SK-N-SH (cell line): ENCODE results near the gene SP6. TPM values are rescaled to one million over a fixed set of nuclear protein-coding genes. Genes with fewer than 3 reads are reported as not detected.

Experiments used
- CTCF ChIA-PET: fragments of 300-600, 350-600 bp; formaldehyde crosslinking; extraction: SDS; loops from one replicate; lab custom pipeline; 2021; lab: Yijun Ruan, JAX
- POLR2A ChIA-PET: fragments of 350-600 bp; sonication (Branson Sonifier 250); formaldehyde crosslinking; extraction: SDS; loops from one replicate; lab custom pipeline; 2020; ENCODE audit warnings: antibody characterized with exemption, inconsistent platforms; lab: Yijun Ruan, JAX
- DNase-seq: peaks from one replicate; pipeline ENCODE4 v3.0.0; 2012
- H2AFZ ChIP-seq: fragments of 200-600 bp; sonication (generic); 2 replicates; pipeline ENCODE4 v1.8.1; 2016; ENCODE audit warnings: antibody characterized with exemption, mild to moderate bottlenecking, low read depth
- H3F3A ChIP-seq: fragments of 200-600 bp; sonication (generic); replicated peaks from 2 replicates; pipeline ENCODE3; 2016; ENCODE audit warnings: antibody characterized with exemption, mild to moderate bottlenecking; ENCODE audit not compliant: insufficient read depth
- H3K27ac ChIP-seq, 2 experiments: fragments of 200-500 bp in 1 of 2; fragments of 200-600 bp in 1 of 2; sonication (Bioruptor generic) in 1 of 2; sonication (generic), shearing (Covaris generic) in 1 of 2; 2 replicates each; pipeline versions ENCODE4 v1.5.1 to v1.6.1; 2014 to 2016; ENCODE audit warnings: low read depth in 2 of 2, inconsistent platforms in 1 of 2, low read length in 1 of 2, mild to moderate bottlenecking in 1 of 2, mixed read lengths in 1 of 2
- H3K27me3 ChIP-seq: fragments of 200-600 bp; sonication (generic), shearing (Covaris generic); 2 replicates; pipeline ENCODE4 v1.6.1; 2016; ENCODE audit warnings: mixed run types; ENCODE audit not compliant: insufficient read depth
- H3K36me3 ChIP-seq, 2 experiments: fragments of 200-500 bp in 1 of 2; fragments of 200-600 bp in 1 of 2; sonication (Bioruptor generic) in 1 of 2; sonication (generic) in 1 of 2; replicated peaks in 1 of 2; 2 replicates each; pipeline versions ENCODE3 to v1.5.1; 2014 to 2016; ENCODE audit warnings: low read length in 1 of 2, mild to moderate bottlenecking in 1 of 2; ENCODE audit not compliant: insufficient read depth in 2 of 2, control insufficient read depth in 1 of 2
- H3K4me1 ChIP-seq, 2 experiments: fragments of 200-500 bp in 1 of 2; fragments of 200-600 bp in 1 of 2; sonication (Bioruptor generic) in 1 of 2; sonication (generic), shearing (Covaris generic) in 1 of 2; 2 replicates each; pipeline versions ENCODE4 v1.5.1 to v1.6.1; 2014 to 2016; ENCODE audit warnings: low read depth in 1 of 2, low read length in 1 of 2, mixed run types in 1 of 2; ENCODE audit not compliant: insufficient read depth in 2 of 2, control insufficient read depth in 1 of 2
- H3K4me2 ChIP-seq: fragments of 200-600 bp; sonication (generic), shearing (Covaris generic); 2 replicates; pipeline ENCODE4 v1.6.1; 2017; ENCODE audit warnings: mixed run types
- H3K4me3 ChIP-seq, 2 experiments: fragments of 200-500 bp in 1 of 2; fragments of 200-600 bp in 1 of 2; sonication (Bioruptor generic) in 1 of 2; sonication (generic), shearing (Covaris generic) in 1 of 2; 2 replicates each; pipeline versions ENCODE4 v1.5.1 to v1.8.1; 2014 to 2016; ENCODE audit warnings: low read depth in 2 of 2, inconsistent platforms in 1 of 2, low read length in 1 of 2, mild to moderate bottlenecking in 1 of 2, mixed read lengths in 1 of 2, moderate library complexity in 1 of 2
- H3K79me2 ChIP-seq: fragments of 200-600 bp; sonication (generic); 2 replicates; pipeline ENCODE4 v1.8.1; 2017; ENCODE audit warnings: mild to moderate bottlenecking; ENCODE audit not compliant: insufficient read depth
- H3K9ac ChIP-seq: fragments of 200-600 bp; sonication (generic); 2 replicates; pipeline ENCODE4 v1.6.1; 2017; ENCODE audit warnings: mixed run types
- H3K9me2 ChIP-seq: fragments of 200-600 bp; sonication (generic); 2 replicates; pipeline ENCODE4 v1.6.1; 2017; ENCODE audit warnings: mixed run types
- H3K9me3 ChIP-seq: fragments of 200-600 bp; sonication (generic); 2 replicates; pipeline ENCODE4 v1.6.1; 2017; ENCODE audit warnings: mixed run types, mild to moderate bottlenecking, moderate library complexity
- H4K20me1 ChIP-seq: fragments of 200-600 bp; sonication (generic); 2 replicates; pipeline ENCODE4 v1.6.1; 2017; ENCODE audit warnings: mild to moderate bottlenecking, mixed run types; ENCODE audit not compliant: insufficient read depth
- CHD2 ChIP-seq: fragments of 150-350 bp; IDR thresholded peaks from 2 replicates; pipeline ENCODE4 v1.6.1; 2018; ENCODE audit warnings: low read length; ENCODE audit not compliant: partially characterized antibody
- FOSL2 ChIP-seq: IDR thresholded peaks from 2 replicates; pipeline ENCODE4 v1.4.0; 2012; ENCODE audit warnings: low read depth, mild to moderate bottlenecking, moderate library complexity, borderline replicate concordance
- FOXJ3 ChIP-seq: sonication (generic); formaldehyde crosslinking; IDR thresholded peaks from 2 replicates; pipeline ENCODE4 v1.5.1; 2020; ENCODE audit warnings: mild to moderate bottlenecking, missing genetic modification reagents
- MEF2A ChIP-seq: IDR thresholded peaks from 2 replicates; pipeline ENCODE4 v1.4.0; 2012; ENCODE audit warnings: low read depth, borderline replicate concordance
- MXI1 ChIP-seq: IDR thresholded peaks from 2 replicates; pipeline ENCODE4 v1.6.1; 2012; ENCODE audit warnings: mild to moderate bottlenecking, low read depth, low read length, improper control_type of control experiment
- NRF1 ChIP-seq: IDR thresholded peaks from 2 replicates; pipeline ENCODE4 v1.6.1; 2012; ENCODE audit warnings: low read depth, mild to moderate bottlenecking, low read length
- RXRA ChIP-seq: IDR thresholded peaks from 2 replicates; pipeline ENCODE4 v1.4.0; 2012; ENCODE audit warnings: low read depth, mild to moderate bottlenecking, borderline replicate concordance
- TCF12 ChIP-seq: IDR thresholded peaks from 2 replicates; pipeline ENCODE4 v1.4.0; 2012
- YY1 ChIP-seq: IDR thresholded peaks from 2 replicates; pipeline ENCODE4 v1.4.0; 2012; ENCODE audit warnings: low read depth, mild to moderate bottlenecking
- WGBS: methylation state at CpG from one replicate; pipeline ENCODE4 v1.1.6; 2017; ENCODE audit warnings: low lambda C conversion rate; 5-methylcytosine and 5-hydroxymethylcytosine counted together
- polyA plus RNA-seq, 3 experiments: library from polyadenylated mRNA; depleted of rRNA; stranded (reverse); fragments of >200 nt; gene quantifications; 2 replicates each; pipeline ENCODE4 v1.2.3, GENCODE V29; 2012
- TF ChIP-seq, protein P1 (sequence below): fragments of 150-350 bp; IDR thresholded peaks from 2 replicates; pipeline ENCODE4 v1.6.1; 2016; ENCODE audit warnings: mild to moderate bottlenecking, low read depth, low read length
- TF ChIP-seq, protein P2 (sequence below): IDR thresholded peaks from 2 replicates; pipeline ENCODE4; 2012
- TF ChIP-seq, protein P3 (sequence below): fragments of 150-350 bp; IDR thresholded peaks from 2 replicates; pipeline ENCODE4 v1.6.1; 2017; ENCODE audit warnings: antibody characterized with exemption, low read length, low read depth, borderline replicate concordance
- TF ChIP-seq, protein P4 (sequence below): IDR thresholded peaks from 2 replicates; pipeline ENCODE4 v1.4.0; 2012; ENCODE audit warnings: low read depth
- TF ChIP-seq, protein P5 (sequence below): IDR thresholded peaks from 2 replicates; pipeline ENCODE4 v1.4.0; 2012; ENCODE audit warnings: low read depth, borderline replicate concordance

The SP6 gene
- polyA plus RNA-seq, 1 of the 3 experiments (the other 2 are of a cell fraction): 0.03 TPM

DNA sequence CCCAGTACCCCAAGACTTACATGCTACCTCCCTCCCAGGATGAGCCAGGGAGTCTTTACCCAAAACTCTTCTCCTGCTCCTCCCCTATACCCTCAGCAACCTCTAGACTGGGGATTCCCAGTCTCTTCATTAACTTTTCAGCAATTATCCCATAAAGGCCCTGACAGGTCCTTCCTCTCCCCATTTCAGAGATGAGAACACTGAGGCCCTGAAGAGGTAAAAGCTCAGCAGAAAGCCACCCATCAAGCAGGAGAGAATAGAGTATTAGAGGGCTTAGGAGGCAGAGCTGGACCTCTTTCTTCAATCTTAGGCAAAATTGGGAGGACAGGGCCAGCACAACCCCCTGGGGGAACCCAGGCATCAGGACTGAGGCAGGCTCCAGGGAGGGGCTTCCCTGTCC, 5.9 kb upstream of the SP6 start:
- Histone ChIP-seq H3K4me3 (no peak overlapping the region), H3K27ac (no peak overlapping the region), H3K36me3 (no peaks in the 10 kb centered on the region), H3K9me2 (no peaks in the 10 kb centered on the region), H3K4me1 (no peaks in the 10 kb centered on the region), H3K79me2 (no peaks in the 10 kb centered on the region), H3K27me3 (peaks cover 67% of the 10 kb centered on the region), H3F3A (peaks cover 4% of the 10 kb centered on the region), H4K20me1 (0 out of 2 replicates have a peak, but pooled peaks cover 6% of the 10 kb centered on the region), H3K4me2 (no peak overlapping the region), H3K9ac (no peak overlapping the region), H3K9me3 (no peaks in the 10 kb centered on the region), H2AFZ (no peak overlapping the region)
- no peak for TF ChIP-seq CHD2
- TF ChIP-seq, protein P1, sequence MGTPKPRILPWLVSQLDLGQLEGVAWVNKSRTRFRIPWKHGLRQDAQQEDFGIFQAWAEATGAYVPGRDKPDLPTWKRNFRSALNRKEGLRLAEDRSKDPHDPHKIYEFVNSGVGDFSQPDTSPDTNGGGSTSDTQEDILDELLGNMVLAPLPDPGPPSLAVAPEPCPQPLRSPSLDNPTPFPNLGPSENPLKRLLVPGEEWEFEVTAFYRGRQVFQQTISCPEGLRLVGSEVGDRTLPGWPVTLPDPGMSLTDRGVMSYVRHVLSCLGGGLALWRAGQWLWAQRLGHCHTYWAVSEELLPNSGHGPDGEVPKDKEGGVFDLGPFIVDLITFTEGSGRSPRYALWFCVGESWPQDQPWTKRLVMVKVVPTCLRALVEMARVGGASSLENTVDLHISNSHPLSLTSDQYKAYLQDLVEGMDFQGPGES: no peak
- TF ChIP-seq, protein P2, sequence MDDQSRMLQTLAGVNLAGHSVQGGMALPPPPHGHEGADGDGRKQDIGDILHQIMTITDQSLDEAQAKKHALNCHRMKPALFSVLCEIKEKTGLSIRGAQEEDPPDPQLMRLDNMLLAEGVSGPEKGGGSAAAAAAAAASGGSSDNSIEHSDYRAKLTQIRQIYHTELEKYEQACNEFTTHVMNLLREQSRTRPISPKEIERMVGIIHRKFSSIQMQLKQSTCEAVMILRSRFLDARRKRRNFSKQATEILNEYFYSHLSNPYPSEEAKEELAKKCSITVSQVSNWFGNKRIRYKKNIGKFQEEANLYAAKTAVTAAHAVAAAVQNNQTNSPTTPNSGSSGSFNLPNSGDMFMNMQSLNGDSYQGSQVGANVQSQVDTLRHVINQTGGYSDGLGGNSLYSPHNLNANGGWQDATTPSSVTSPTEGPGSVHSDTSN: no peak
- TF ChIP-seq MEF2A: no peak
- no peak for DNase-seq
- CTCF ChIA-PET: interaction anchor here (1.0 to 33.0 kb wide), 3 partner anchors 19 to 168 kb away, joined by 3 to 1447 read pairs (median 573); partner anchors contain the start of genes LRRC46, MRPL10, SCRN2 and SP2
- POLR2A ChIA-PET: interaction anchor here (1.1 kb wide), 1 partner anchor 10 kb away, joined by 4 read pairs; no protein-coding TSS in a partner anchor

DNA sequence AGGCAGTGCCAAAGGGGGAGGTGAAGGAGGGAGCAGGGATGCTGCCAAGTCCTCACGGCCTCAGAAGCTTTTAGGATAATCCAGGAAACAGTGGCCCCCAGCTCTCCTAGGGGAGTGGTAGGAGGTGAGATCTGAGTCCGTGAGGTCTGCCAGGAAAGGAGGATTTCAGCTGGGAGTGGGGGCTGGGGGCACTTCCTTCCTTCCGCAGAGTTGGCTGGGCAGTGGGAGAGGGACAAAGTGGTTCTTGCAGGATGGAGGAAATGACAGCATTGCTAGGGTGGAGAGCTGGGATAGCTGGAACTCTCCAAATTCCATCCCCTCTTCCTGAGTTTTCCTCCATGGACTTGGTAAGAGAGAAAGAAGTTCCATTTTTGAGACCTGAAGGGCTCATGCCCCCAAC, 4.8 kb upstream of the SP6 start:
- POLR2A ChIA-PET: interaction anchor here (1.1 kb wide), 1 partner anchor 40 kb away, joined by 3 read pairs; the partner anchor contains the start of gene SP2
- TF ChIP-seq, protein P3, sequence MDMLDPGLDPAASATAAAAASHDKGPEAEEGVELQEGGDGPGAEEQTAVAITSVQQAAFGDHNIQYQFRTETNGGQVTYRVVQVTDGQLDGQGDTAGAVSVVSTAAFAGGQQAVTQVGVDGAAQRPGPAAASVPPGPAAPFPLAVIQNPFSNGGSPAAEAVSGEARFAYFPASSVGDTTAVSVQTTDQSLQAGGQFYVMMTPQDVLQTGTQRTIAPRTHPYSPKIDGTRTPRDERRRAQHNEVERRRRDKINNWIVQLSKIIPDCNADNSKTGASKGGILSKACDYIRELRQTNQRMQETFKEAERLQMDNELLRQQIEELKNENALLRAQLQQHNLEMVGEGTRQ: no peak
- TF ChIP-seq NRF1 (no peak), YY1 (no peak), RXRA (no peak), MXI1 (no peak), TCF12 (no peak), FOXJ3 (CRISPR knock-in tag) (no peak), FOSL2 (no peak)
- TF ChIP-seq, protein P4, sequence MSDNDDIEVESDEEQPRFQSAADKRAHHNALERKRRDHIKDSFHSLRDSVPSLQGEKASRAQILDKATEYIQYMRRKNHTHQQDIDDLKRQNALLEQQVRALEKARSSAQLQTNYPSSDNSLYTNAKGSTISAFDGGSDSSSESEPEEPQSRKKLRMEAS: no peak
- TF ChIP-seq, protein P2: no peak
- TF ChIP-seq, protein P5, sequence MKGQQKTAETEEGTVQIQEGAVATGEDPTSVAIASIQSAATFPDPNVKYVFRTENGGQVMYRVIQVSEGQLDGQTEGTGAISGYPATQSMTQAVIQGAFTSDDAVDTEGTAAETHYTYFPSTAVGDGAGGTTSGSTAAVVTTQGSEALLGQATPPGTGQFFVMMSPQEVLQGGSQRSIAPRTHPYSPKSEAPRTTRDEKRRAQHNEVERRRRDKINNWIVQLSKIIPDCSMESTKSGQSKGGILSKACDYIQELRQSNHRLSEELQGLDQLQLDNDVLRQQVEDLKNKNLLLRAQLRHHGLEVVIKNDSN: no peak
- H3K4me1 ChIP-seq: peaks cover 0 to 5% of the 10 kb centered on the region in 2 experiments; a peak in 1 of 4 replicates
- no peak for DNase-seq
- no peaks in the 10 kb centered on the region for H3K9me2 ChIP-seq
- H4K20me1 ChIP-seq: 0 out of 2 replicates have a peak, but pooled peaks cover 6% of the 10 kb centered on the region
- H3K36me3 ChIP-seq: no peaks in the 10 kb centered on the region
- H3K79me2 ChIP-seq: no peaks in the 10 kb centered on the region
- H3K9me3 ChIP-seq: no peaks in the 10 kb centered on the region
- H3K27ac ChIP-seq: no peak overlapping the region
- peaks cover 4% of the 10 kb centered on the region for H3F3A ChIP-seq
- H3K4me3 ChIP-seq: no peak overlapping the region
- H2AFZ ChIP-seq: no peak overlapping the region
- no peak overlapping the region for H3K4me2 ChIP-seq
- peaks cover 77% of the 10 kb centered on the region for H3K27me3 ChIP-seq
- H3K9ac ChIP-seq: no peak overlapping the region
- CTCF ChIA-PET: interaction anchor here (0.7 to 33.0 kb wide), 6 partner anchors 9 to 96 kb away, joined by 3 to 1447 read pairs (median 4); partner anchors contain the start of genes LRRC46, MRPL10, SCRN2 and SP2
- WGBS: 11% methylated on average over 3 of the region's 3 CpGs
